HG02852 (cell line): Measurements from ENCODE around the gene FAM209B.
A peak's percentile ranks its signal among the peaks of the same experiment; 100 is the strongest.
"Not testable (repeated sequence)": the region's sequence is repeated elsewhere in the genome, so short reads cannot be mapped to it uniquely, and the experiment has no call there.

ENCODE experiments used
- ATAC-seq: cut with Tn5 transposase; IDR thresholded peaks from one replicate; pipeline ENCODE4 v1.9.1; 2021; ENCODE audit warnings: mild to moderate bottlenecking, moderate library complexity; ENCODE audit not compliant: unreplicated experiment

FAM209B gene

GRCh38 chr20:56537997-56538396, 5.0 kb downstream of the FAM209B start:
- ATAC-seq, result no peak

GRCh38 chr20:56540415-56540814, 7.4 kb downstream of the FAM209B start:
- ATAC-seq, result no peak

- ATAC-seq, result no peak
Measured at GRCh38 chr20:56542489-56543030, 9.5 kb downstream of the FAM209B start.

GRCh38 chr20:56551571-56551970, 18.5 kb downstream of the FAM209B start:
- no peak for ATAC-seq

GRCh38 chr20:56552911-56553629, 20.0 kb downstream of the FAM209B start:
- ATAC-seq, result no peak

GRCh38 chr20:56554869-56555268, 21.8 kb downstream of the FAM209B start:
- peak; percentile 85 for ATAC-seq

GRCh38 chr20:56558968-56559367, 25.9 kb downstream of the FAM209B start:
- no peak for ATAC-seq

- not testable (repeated sequence) for ATAC-seq
Measured at GRCh38 chr20:56564526-56564925, 31.5 kb downstream of the FAM209B start.

GRCh38 chr20:56565511-56565910, 32.5 kb downstream of the FAM209B start:
- ATAC-seq, result no peak

- ATAC-seq, result no peak
Measured at GRCh38 chr20:56566621-56567020, 33.6 kb downstream of the FAM209B start.

GRCh38 chr20:56570832-56571231, 37.8 kb downstream of the FAM209B start:
- ATAC-seq, result no peak

- no peak for ATAC-seq
Measured at GRCh38 chr20:56572172-56572571, 39.1 kb downstream of the FAM209B start.

- no peak for ATAC-seq
Measured at GRCh38 chr20:56573986-56574385, 40.9 kb downstream of the FAM209B start.

GRCh38 chr20:56574531-56575142, 41.6 kb downstream of the FAM209B start:
- no peak for ATAC-seq

- ATAC-seq, result no peak
Measured at GRCh38 chr20:56575157-56575556, 42.1 kb downstream of the FAM209B start.

- no peak for ATAC-seq
Measured at GRCh38 chr20:56575961-56576360, 42.9 kb downstream of the FAM209B start.

- ATAC-seq, result no peak
Measured at GRCh38 chr20:56579301-56579710, 46.3 kb downstream of the FAM209B start.

- no peak for ATAC-seq
Measured at GRCh38 chr20:56580226-56580625, 47.2 kb downstream of the FAM209B start.

- ATAC-seq, result no peak
Measured at GRCh38 chr20:56581701-56582100, 48.7 kb downstream of the FAM209B start.

- no peak for ATAC-seq
Measured at GRCh38 chr20:56582542-56582941, 49.5 kb downstream of the FAM209B start.

- ATAC-seq, result no peak
Measured at GRCh38 chr20:56584916-56585315, 51.9 kb downstream of the FAM209B start.
